Measurements from ENCODE around the gene PRPF40A.

Gene PRPF40A

DNA sequence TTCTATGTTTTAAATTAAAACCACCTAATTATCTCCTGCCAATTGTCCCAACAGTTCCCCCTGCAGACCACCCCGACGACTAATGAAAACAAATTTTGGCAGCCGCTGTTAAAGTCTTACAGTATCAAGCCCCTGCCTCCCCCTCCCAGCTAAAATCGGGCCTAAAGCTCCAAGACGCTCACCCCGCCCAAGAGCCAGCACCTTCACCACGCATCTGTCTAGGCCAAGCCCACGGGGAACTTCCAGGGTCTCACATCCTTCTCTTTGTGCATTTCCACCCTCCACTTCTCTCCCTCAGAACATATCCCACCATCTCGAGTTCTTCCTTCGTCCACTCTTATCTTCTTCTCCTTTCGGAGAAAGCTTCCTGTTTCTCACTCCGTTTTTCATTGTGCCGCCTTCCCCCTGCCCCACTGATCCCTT is 445 bp downstream of the PRPF40A start:
- DNase-seq, result peak; percentile 34

GRCh38 chr2:152715854-152716428 is 1.3 kb downstream of the PRPF40A start:
- DNase-seq, result peak; percentile 12

DNA sequence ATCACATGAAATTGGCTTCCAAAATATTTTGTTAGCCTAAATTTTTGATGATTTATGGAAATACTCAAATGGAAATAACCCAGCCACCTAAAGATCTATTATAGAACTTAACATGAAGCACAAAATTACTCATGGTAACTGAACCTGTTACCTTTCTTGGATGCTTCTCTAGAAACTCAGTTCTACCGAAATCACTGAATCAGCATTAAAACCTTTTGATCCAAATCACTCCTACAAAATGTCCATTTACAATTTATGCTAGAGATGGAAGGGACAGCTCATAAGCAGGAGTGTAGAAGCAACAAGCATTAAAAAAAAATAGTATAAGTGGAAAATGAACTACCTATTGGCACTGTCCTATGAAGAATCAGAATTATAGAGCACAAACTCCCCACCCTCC is 2.1 kb downstream of the PRPF40A start:
- no peak for DNase-seq

GRCh38 chr2:152710713-152711112 is 6.5 kb downstream of the PRPF40A start:
- no peak for DNase-seq

GRCh38 chr2:152708742-152709141 is 8.5 kb downstream of the PRPF40A start:
- no peak for DNase-seq

DNA sequence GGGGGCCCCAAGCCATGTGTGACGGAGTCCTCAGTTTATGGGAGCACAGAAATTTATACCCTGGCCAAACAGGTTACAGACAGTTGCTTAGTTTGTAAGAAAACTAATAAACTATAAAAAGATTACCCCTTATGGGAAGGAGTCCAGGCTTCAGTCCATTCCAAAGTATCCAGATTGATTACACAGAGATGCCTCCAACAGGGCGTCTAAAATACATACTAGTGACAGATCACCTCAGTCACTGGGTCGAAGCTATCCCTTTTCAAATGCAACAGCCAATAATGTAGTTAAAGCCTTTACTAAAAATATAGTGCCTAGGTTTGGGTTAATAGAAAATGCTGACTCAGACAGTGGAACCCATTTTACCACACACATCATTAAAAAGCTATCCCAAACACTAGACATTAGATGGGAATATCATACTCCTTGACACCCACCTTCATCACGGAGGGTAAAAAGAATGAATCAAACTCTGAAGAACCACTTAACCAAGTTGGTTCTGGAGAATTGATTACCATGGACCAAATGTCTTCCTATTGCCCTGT is 10.7 kb downstream of the PRPF40A start:
- no peak for DNase-seq

- no peak for DNase-seq
Observed at GRCh38 chr2:152701198-152701597, 16.1 kb downstream of the PRPF40A start.

DNA sequence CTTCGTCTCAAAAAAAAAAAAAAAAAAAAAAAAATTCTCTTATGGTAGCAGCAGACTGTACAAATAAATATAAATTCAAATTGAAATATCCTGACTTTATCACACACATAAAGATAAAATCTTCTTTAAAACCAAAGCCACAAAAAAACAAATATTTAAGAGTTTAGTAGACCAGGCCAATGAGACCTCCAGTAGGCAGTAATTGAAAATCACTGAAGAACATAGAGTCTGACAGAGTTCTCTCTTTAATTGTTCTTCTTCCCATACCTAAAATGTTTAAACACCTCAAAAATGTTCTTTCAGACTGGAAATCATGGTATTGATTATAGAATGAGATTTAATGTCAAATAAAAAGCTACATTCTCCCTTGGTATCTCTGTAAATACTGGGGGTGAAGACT is 20.8 kb downstream of the PRPF40A start:
- DNase-seq, result no peak

- DNase-seq, result no peak
Observed at GRCh38 chr2:152695763-152696162, 21.5 kb downstream of the PRPF40A start.

- DNase-seq, result peak; percentile 35
Observed at GRCh38 chr2:152694161-152694661, 23.1 kb downstream of the PRPF40A start.

DNA sequence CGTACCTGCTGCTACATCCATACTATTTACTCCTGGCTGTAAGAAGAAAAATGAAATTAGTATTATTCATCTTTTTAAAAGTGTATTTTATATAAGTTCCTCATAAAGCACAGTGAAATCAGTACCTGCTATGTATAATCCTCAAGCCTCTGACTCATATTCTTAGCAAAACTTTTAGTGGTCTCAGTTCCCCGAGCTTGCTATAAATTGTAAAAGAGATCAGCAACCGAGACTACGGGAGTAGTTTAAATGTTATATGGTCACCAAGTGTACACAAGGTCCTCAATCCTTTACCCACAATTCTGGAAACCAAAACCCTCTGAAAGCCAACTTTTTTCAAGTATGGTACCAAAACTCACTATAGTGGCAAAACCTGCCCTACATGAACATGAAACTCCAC is 24.2 kb downstream of the PRPF40A start:
- DNase-seq, result no peak

GRCh38 chr2:152686321-152686720 is 30.9 kb downstream of the PRPF40A start:
- no peak for DNase-seq

- no peak for DNase-seq
Observed at GRCh38 chr2:152683400-152683799, 33.9 kb downstream of the PRPF40A start.

DNA sequence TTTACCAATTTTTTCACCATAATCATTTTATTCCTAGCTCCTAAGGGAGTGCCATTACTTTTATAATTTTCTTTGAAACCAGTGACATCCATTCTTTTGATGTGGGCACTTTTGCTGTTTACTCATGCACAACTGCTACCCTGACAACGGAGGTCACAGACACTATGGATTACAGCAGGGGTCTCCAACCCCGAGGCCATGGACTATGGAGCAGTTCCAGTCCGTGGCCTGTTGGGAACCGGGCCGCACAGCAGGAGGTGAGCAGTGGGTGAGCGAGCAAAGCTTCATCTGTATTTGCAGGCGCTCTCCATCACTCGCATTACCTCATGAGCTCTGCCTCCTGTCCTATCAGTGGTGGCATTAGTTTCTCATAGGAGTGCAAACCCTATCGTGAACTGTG is 34.6 kb downstream of the PRPF40A start:
- DNase-seq, result no peak

GRCh38 chr2:152678808-152679207 is 38.5 kb downstream of the PRPF40A start:
- no peak for DNase-seq

- DNase-seq, result no peak
Observed at GRCh38 chr2:152676461-152676860, 40.8 kb downstream of the PRPF40A start.

DNA sequence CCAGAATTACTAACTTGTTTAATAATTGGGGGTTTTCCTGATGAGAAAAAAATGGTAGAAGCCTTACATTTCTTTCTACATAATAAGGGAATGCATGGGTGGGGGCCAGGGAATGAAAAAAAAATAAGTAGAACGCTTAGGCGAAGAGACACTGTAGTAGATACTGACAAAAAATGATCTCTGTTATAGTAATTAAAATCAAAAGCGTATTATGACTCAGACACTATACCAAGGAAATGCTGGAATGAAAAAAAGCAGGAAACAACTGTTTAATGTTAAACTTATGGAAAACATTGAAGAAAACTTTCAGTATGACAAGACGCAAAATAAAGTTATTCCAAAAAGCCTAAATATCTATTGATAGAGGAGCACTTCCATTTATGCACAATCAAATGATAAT is 42.9 kb downstream of the PRPF40A start:
- DNase-seq, result no peak

- no peak for DNase-seq
Observed at GRCh38 chr2:152664725-152665124, 52.5 kb downstream of the PRPF40A start.

DNA sequence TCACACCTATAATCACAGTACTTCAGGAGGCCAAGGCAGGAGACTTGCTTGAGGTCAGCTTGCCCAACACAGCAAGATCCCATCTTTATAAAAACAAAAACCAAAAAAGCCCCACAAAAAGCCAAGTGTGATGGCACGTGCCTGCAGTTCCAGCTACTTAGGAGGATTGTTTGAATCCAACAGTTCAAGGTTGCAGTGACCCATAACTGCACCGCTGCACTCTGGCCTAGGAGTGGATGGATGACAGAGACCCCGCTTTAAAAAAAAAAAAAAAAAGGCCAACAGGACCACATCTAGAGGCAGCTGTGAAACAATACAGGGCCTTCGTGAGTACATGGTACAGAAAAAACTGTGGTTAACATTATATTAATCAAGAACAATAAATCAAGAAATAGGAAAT is 56.2 kb downstream of the PRPF40A start:
- DNase-seq, result no peak

GRCh38 chr2:152658221-152658620 is 59.0 kb downstream of the PRPF40A start:
- no peak for DNase-seq

- DNase-seq, result no peak
Observed at GRCh38 chr2:152657043-152657442, 60.2 kb downstream of the PRPF40A start.

- DNase-seq, result no peak
Observed at GRCh38 chr2:152655880-152656279, 61.4 kb downstream of the PRPF40A start.

DNA sequence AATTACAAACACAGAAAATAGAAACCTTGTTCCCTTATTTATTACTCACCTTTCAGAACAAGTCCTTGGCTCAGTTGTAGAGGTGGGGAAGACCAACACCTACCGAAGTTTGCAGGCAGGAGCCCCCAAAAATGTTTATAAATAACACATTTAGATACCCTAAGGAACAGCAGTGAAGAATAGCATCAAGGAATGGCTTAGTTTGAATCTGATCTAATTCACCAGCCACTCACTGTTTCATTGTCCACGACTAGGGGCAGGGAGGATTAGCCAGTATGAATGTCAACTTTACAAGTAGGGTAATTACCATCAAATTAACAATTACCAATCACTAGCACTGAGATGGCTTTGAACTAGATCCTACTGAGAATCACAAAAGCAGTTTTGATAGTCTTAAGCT is 65.4 kb downstream of the PRPF40A start:
- DNase-seq, result no peak

- DNase-seq, result no peak
Observed at GRCh38 chr2:152650768-152651371, 66.4 kb downstream of the PRPF40A start.

GRCh38 chr2:152649997-152650396 is 67.3 kb downstream of the PRPF40A start:
- DNase-seq, result no peak

Measured in CD4-positive, alpha-beta T cell treated with Interleukin-6 for 4 hours (primary cell).